IMR-90 (cell line): ENCODE data around the gene RPL37. TPM values are rescaled to one million over a fixed set of nuclear protein-coding genes. Genes with fewer than 3 reads are reported as not detected.

Experiments
- ATAC-seq: fragments of 200-7000 bp; cut with Tn5 transposase; 2 replicates; pipeline ENCODE4 v1.9.1; 2020; ENCODE audit warnings: low read depth, mild to moderate bottlenecking, moderate library complexity
- BruUV-seq: library from RNA; stranded (reverse); fragments of 400-500 nt; replicated peaks from 2 replicates; lab custom pipeline; 2021; lab: Mats Ljungman, UMichigan
- CTCF ChIA-PET: fragments of 300-600 bp; formaldehyde crosslinking; extraction: SDS; loops from one replicate; lab custom pipeline; 2021; ENCODE audit warnings: antibody characterized with exemption; lab: Yijun Ruan, JAX
- POLR2A ChIA-PET: fragments of 300-600 bp; sonication (Branson Sonifier 250); formaldehyde crosslinking; loops from one replicate; lab custom pipeline; 2022; ENCODE audit warnings: antibody characterized with exemption; ENCODE audit not compliant: unreplicated experiment; lab: Charles Lee
- DNase-seq: peaks from one replicate; pipeline ENCODE4 v3.0.0; 2013
- H2AFZ ChIP-seq: replicated peaks from 2 replicates; pipeline ENCODE3; 2013; ENCODE audit warnings: low read length, mild to moderate bottlenecking; ENCODE audit not compliant: poor library complexity
- H2AK5ac ChIP-seq: 2 replicates; pipeline ENCODE4 v1.6.1; 2013; ENCODE audit warnings: low read depth, low read length, inconsistent platforms
- H2AK9ac ChIP-seq: replicated peaks from 2 replicates; pipeline ENCODE3; 2013; ENCODE audit warnings: mild to moderate bottlenecking, low read depth, low read length, moderate library complexity; ENCODE audit not compliant: poor library complexity
- H2BK120ac ChIP-seq: 2 replicates; pipeline ENCODE4 v1.6.1; 2013; ENCODE audit warnings: low read depth, low read length, inconsistent platforms
- H2BK15ac ChIP-seq: 3 replicates; pipeline ENCODE4 v1.6.1; 2013; ENCODE audit warnings: low read depth, low read length, inconsistent platforms
- H2BK20ac ChIP-seq: 2 replicates; pipeline ENCODE4 v1.6.1; 2013; ENCODE audit warnings: low read depth, mild to moderate bottlenecking, inconsistent platforms, low read length, moderate library complexity
- H2BK5ac ChIP-seq: 2 replicates; pipeline ENCODE4 v1.6.1; 2013; ENCODE audit warnings: mild to moderate bottlenecking, low read depth, low read length, inconsistent platforms; ENCODE audit not compliant: poor library complexity, severe bottlenecking
- H3K14ac ChIP-seq: replicated peaks from 2 replicates; pipeline ENCODE4 v1.6.1; 2013; ENCODE audit warnings: low read depth, low read length, inconsistent platforms
- H3K18ac ChIP-seq: 2 replicates; pipeline ENCODE4 v1.6.1; 2013; ENCODE audit warnings: low read depth, low read length, control low read depth
- H3K23ac ChIP-seq: 2 replicates; pipeline ENCODE4 v1.6.1; 2013; ENCODE audit warnings: low read depth, low read length, inconsistent platforms
- H3K27ac ChIP-seq: 2 replicates; pipeline ENCODE4 v1.5.1; 2013; ENCODE audit warnings: mild to moderate bottlenecking, control low read depth, low read length; ENCODE audit not compliant: insufficient read depth
- H3K27me3 ChIP-seq: 2 replicates; pipeline ENCODE4 v1.6.1; 2013; ENCODE audit warnings: low read length; ENCODE audit not compliant: control insufficient read depth, insufficient read depth
- H3K36me3 ChIP-seq: 2 replicates; pipeline ENCODE4 v1.6.1; 2013; ENCODE audit warnings: low read length, mixed read lengths; ENCODE audit not compliant: control insufficient read depth, insufficient read depth
- H3K4ac ChIP-seq: 2 replicates; pipeline ENCODE4 v1.6.1; 2013; ENCODE audit warnings: low read depth, low read length, inconsistent platforms
- H3K4me1 ChIP-seq: 2 replicates; pipeline ENCODE4 v1.6.1; 2013; ENCODE audit warnings: low read length, mixed read lengths; ENCODE audit not compliant: control insufficient read depth, insufficient read depth
- H3K4me2 ChIP-seq: 2 replicates; pipeline ENCODE4 v1.6.1; 2013; ENCODE audit warnings: low read depth, mild to moderate bottlenecking, control low read depth, low read length, moderate library complexity
- H3K4me3 ChIP-seq: 2 replicates; pipeline ENCODE4 v1.5.1; 2013; ENCODE audit warnings: low read depth, mild to moderate bottlenecking, control low read depth, low read length, moderate library complexity; ENCODE audit not compliant: insufficient read depth
- H3K56ac ChIP-seq: 2 replicates; pipeline ENCODE4 v1.6.1; 2013; ENCODE audit warnings: low read length, inconsistent platforms; ENCODE audit not compliant: insufficient read depth; ENCODE audit errors: extremely low read depth
- H3K79me1 ChIP-seq, 2 experiments: 2 replicates each; pipeline ENCODE4 v1.6.1; 2013; ENCODE audit warnings: low read length in 2 of 2, inconsistent platforms in 1 of 2, low read depth in 1 of 2
- H3K9ac ChIP-seq: 2 replicates; pipeline ENCODE4 v1.6.1; 2013; ENCODE audit warnings: low read depth, low read length, control low read depth
- H3K9me1 ChIP-seq: 2 replicates; pipeline ENCODE4 v1.6.1; 2013; ENCODE audit warnings: low read length, inconsistent platforms; ENCODE audit not compliant: insufficient read depth
- H3K9me3 ChIP-seq: 2 replicates; pipeline ENCODE4 v1.6.1; 2013; ENCODE audit warnings: low read length; ENCODE audit not compliant: control insufficient read depth, insufficient read depth
- H4K20me1 ChIP-seq: 2 replicates; pipeline ENCODE4 v1.6.1; 2013; ENCODE audit warnings: low read length, inconsistent platforms; ENCODE audit not compliant: insufficient read depth
- H4K5ac ChIP-seq: 2 replicates; pipeline ENCODE4 v1.6.1; 2013; ENCODE audit warnings: mild to moderate bottlenecking, low read depth, low read length, control low read depth
- H4K8ac ChIP-seq, 2 experiments: 2 replicates each; pipeline ENCODE4 v1.6.1; 2013; ENCODE audit warnings: low read depth in 2 of 2, low read length in 2 of 2, control low read depth in 1 of 2, inconsistent platforms in 1 of 2
- H4K91ac ChIP-seq: 2 replicates; pipeline ENCODE4 v1.6.1; 2013; ENCODE audit warnings: low read depth, low read length, inconsistent platforms; ENCODE audit not compliant: insufficient read depth
- BHLHE40 ChIP-seq: fragments of 150-350 bp; IDR thresholded peaks from 2 replicates; pipeline ENCODE4 v1.6.1; 2016; ENCODE audit warnings: mild to moderate bottlenecking, low read depth, low read length
- CEBPB ChIP-seq: IDR thresholded peaks from 2 replicates; pipeline ENCODE4 v1.6.1; 2012; ENCODE audit warnings: low read depth, low read length, improper control_type of control experiment
- CHD1 ChIP-seq: IDR thresholded peaks from 2 replicates; pipeline ENCODE4 v1.6.1; 2012; ENCODE audit warnings: low read depth, low read length, improper control_type of control experiment
- CTCF ChIP-seq: conservative IDR thresholded peaks from 2 replicates; pipeline ENCODE4 v1.5.1; 2012; ENCODE audit warnings: mild to moderate bottlenecking, low read depth, low read length, improper control_type of control experiment
- ELK1 ChIP-seq: fragments of 150-350 bp; IDR thresholded peaks from 2 replicates; pipeline ENCODE4 v1.6.1; 2016; ENCODE audit warnings: low read depth, mild to moderate bottlenecking, low read length, moderate library complexity, borderline replicate concordance
- FOS ChIP-seq: fragments of 150-350 bp; IDR thresholded peaks from 2 replicates; pipeline ENCODE4 v1.6.1; 2016; ENCODE audit warnings: low read depth, low read length
- MAFK ChIP-seq: IDR thresholded peaks from 2 replicates; pipeline ENCODE4 v1.6.1; 2012; ENCODE audit warnings: low read depth, low read length, improper control_type of control experiment
- MAZ ChIP-seq: IDR thresholded peaks from 2 replicates; pipeline ENCODE4 v1.6.1; 2012; ENCODE audit warnings: low read depth, mild to moderate bottlenecking, low read length, improper control_type of control experiment, moderate library complexity, borderline replicate concordance
- MXI1 ChIP-seq: IDR thresholded peaks from 2 replicates; pipeline ENCODE4 v1.6.1; 2012; ENCODE audit warnings: low read depth, mild to moderate bottlenecking, low read length, moderate library complexity, borderline replicate concordance
- NFE2L2 ChIP-seq: fragments of 150-350 bp; IDR thresholded peaks from 2 replicates; pipeline ENCODE4 v1.6.1; 2016; ENCODE audit warnings: low read depth, mild to moderate bottlenecking, low read length
- POLR2A ChIP-seq: IDR thresholded peaks from 2 replicates; pipeline ENCODE4 v1.6.1; 2012; ENCODE audit warnings: mild to moderate bottlenecking, low read depth, low read length
- RAD21 ChIP-seq: IDR thresholded peaks from 2 replicates; pipeline ENCODE4 v1.6.1; 2012; ENCODE audit warnings: low read length, improper control_type of control experiment
- RCOR1 ChIP-seq: IDR thresholded peaks from 2 replicates; pipeline ENCODE4 v1.6.1; 2012; ENCODE audit warnings: mild to moderate bottlenecking, low read length, improper control_type of control experiment; ENCODE audit not compliant: insufficient replicate concordance
- RFX5 ChIP-seq: IDR thresholded peaks from 2 replicates; pipeline ENCODE4 v1.8.0; 2012; ENCODE audit warnings: low read depth, mild to moderate bottlenecking, low read length, moderate library complexity
- SMC3 ChIP-seq: fragments of 150-350 bp; IDR thresholded peaks from 2 replicates; pipeline ENCODE4 v1.6.1; 2016; ENCODE audit warnings: low read depth, mild to moderate bottlenecking, antibody characterized with exemption, low read length, moderate library complexity
- USF2 ChIP-seq: fragments of 150-350 bp; IDR thresholded peaks from 2 replicates; pipeline ENCODE4 v1.6.1; 2017; ENCODE audit warnings: mild to moderate bottlenecking, antibody characterized with exemption, low read length, low read depth
- WGBS, 2 experiments: methylation state at CpG; one replicate each; pipeline versions ENCODE4 v1.1.5 to v1.1.7; 2013; ENCODE audit warnings: missing lambda C conversion rate in 2 of 2; ENCODE audit not compliant: insufficient read length in 1 of 2; ENCODE audit errors: extremely low coverage in 2 of 2; 5-methylcytosine and 5-hydroxymethylcytosine counted together
- dilution Hi-C: fragments of 300-500 bp; cut with HindIII; formaldehyde crosslinking; loops from one replicate; pipeline ENCODE4 v1.14.3; 2018; ENCODE audit warnings: low sequenced_read_pairs; ENCODE audit not compliant: unreplicated experiment
- in situ Hi-C: fragments of 300-500 bp; cut with MboI; formaldehyde crosslinking; loops from 3 replicates; pipeline ENCODE4 v1.14.3; 2019; ENCODE audit warnings: low sequenced_read_pairs, inconsistent platforms, mixed read lengths
- intact Hi-C: fragments of 100-400 bp; cut with micrococcal nuclease; formaldehyde crosslinking; loops from 2 replicates; pipeline ENCODE4 v1.10.0; 2022
- polyA plus RNA-seq, 3 experiments: library from polyadenylated mRNA; depleted of rRNA; stranded (reverse); fragments of >200 nt; gene quantifications; 2 replicates each; pipeline ENCODE4 v1.2.3, GENCODE V29; 2012; ENCODE audit warnings: low replicate concordance in 1 of 3
- total RNA-seq: library from RNA; depleted of rRNA; stranded (reverse); fragments of >200 nt; gene quantifications from 2 replicates; pipeline ENCODE4 v1.2.3, GENCODE V29; 2012

Gene RPL37
- total and polyA plus RNA-seq, 2 of the 4 experiments (the other 2 are of a cell fraction): 35.3 to 294 TPM

GRCh38 chr5:40844565-40844964 is 9.5 kb upstream of the RPL37 start:
- Histone ChIP-seq H4K91ac (no peak overlapping the region), H3K27ac (no peak overlapping the region), H2BK15ac (no peak overlapping the region), H3K56ac (no peak overlapping the region), H2BK120ac (no peak overlapping the region), H3K4me1 (0 out of 2 replicates have a peak, but pooled peaks cover 2% of the 10 kb centered on the region), H3K9me1 (no peaks in the 10 kb centered on the region), H3K36me3 (no peaks in the 10 kb centered on the region), H3K27me3 (no peaks in the 10 kb centered on the region), H2AK9ac (no peak overlapping the region), H3K9ac (no peak overlapping the region), H3K79me1 (no peaks in the 10 kb centered on the region; a peak in 1 of 4 replicates), H2BK5ac (no peak overlapping the region), H4K5ac (no peak overlapping the region), H3K4me3 (no peak overlapping the region), H4K20me1 (no peaks in the 10 kb centered on the region), H2BK20ac (no peak overlapping the region), H3K4ac (no peak overlapping the region), H2AK5ac (no peak overlapping the region), H3K23ac (no peak overlapping the region), H3K14ac (no peak overlapping the region), H3K9me3 (no peaks in the 10 kb centered on the region), H3K18ac (no peak overlapping the region), H4K8ac (no peak overlapping the region), H2AFZ (no peak overlapping the region), H3K4me2 (no peak overlapping the region)
- POLR2A ChIA-PET: no interaction called here
- ATAC-seq (no peak), DNase-seq (no peak)
- no TSS peak for BruUV-seq
- CTCF ChIA-PET: no interaction called here
- no peak for TF ChIP-seq SMC3
- no peak for TF ChIP-seq USF2
- no peak for TF ChIP-seq CEBPB
- TF ChIP-seq CTCF: no peak
- no peak for TF ChIP-seq NFE2L2
- TF ChIP-seq RFX5: no peak
- TF ChIP-seq MAZ: no peak
- no peak for TF ChIP-seq CHD1
- no peak for TF ChIP-seq RCOR1
- TF ChIP-seq RAD21: no peak
- no peak for TF ChIP-seq POLR2A
- no peak for TF ChIP-seq FOS
- no peak for TF ChIP-seq ELK1
- TF ChIP-seq MXI1: no peak
- no peak for TF ChIP-seq MAFK
- TF ChIP-seq BHLHE40: no peak
- intact Hi-C loops (loop anchor here (5.0 kb wide), 1 partner anchor 33 kb away; no protein-coding TSS in a partner anchor), in situ Hi-C loops (no loop called here), dilution Hi-C loops (no loop called here)
- no CpG with 5 or more reads among the region's 4 CpGs for WGBS, 2 experiments
